H9 (cell line): ENCODE data around the gene AR. TPM values are rescaled to one million over a fixed set of nuclear protein-coding genes. Genes with fewer than 3 reads are reported as not detected.

Experiments used
- DNase-seq: peaks from one replicate; pipeline ENCODE4 v3.0.0-alpha.2; 2017
- H2AFZ ChIP-seq: one replicate; pipeline ENCODE4 v1.6.1; 2013; ENCODE audit warnings: mild to moderate bottlenecking, low read length, control low read depth, moderate library complexity
- H2AK5ac ChIP-seq: 2 replicates; pipeline ENCODE4 v1.6.1; 2013; ENCODE audit warnings: low read length, control low read depth, mixed read lengths; ENCODE audit not compliant: insufficient read length
- H2BK120ac ChIP-seq: one replicate; pipeline ENCODE4 v1.6.1; 2013; ENCODE audit warnings: low read depth, mild to moderate bottlenecking, low read length, control low read depth, inconsistent platforms; ENCODE audit not compliant: poor library complexity, severe bottlenecking
- H2BK12ac ChIP-seq: 2 replicates; pipeline ENCODE4 v1.6.1; 2013; ENCODE audit warnings: low read length, control low read depth, mixed read lengths, low read depth; ENCODE audit not compliant: insufficient read length
- H2BK15ac ChIP-seq: 2 replicates; pipeline ENCODE4 v1.6.1; 2013; ENCODE audit warnings: low read depth, low read length, control low read depth
- H2BK20ac ChIP-seq: one replicate; pipeline ENCODE4 v1.6.1; 2013; ENCODE audit warnings: low read depth, mild to moderate bottlenecking, low read length, control low read depth, inconsistent platforms; ENCODE audit not compliant: poor library complexity, severe bottlenecking
- H2BK5ac ChIP-seq: 2 replicates; pipeline ENCODE4 v1.6.1; 2013; ENCODE audit warnings: low read length, control low read depth, mixed read lengths; ENCODE audit not compliant: insufficient read length
- H3K14ac ChIP-seq: 2 replicates; pipeline ENCODE4 v1.6.1; 2013; ENCODE audit warnings: low read length, control low read depth; ENCODE audit not compliant: insufficient read depth
- H3K18ac ChIP-seq: 2 replicates; pipeline ENCODE4 v1.6.1; 2013; ENCODE audit warnings: low read depth, mild to moderate bottlenecking, mixed read lengths, low read length, control low read depth; ENCODE audit not compliant: insufficient read length
- H3K23ac ChIP-seq: 2 replicates; pipeline ENCODE4 v1.6.1; 2013; ENCODE audit warnings: low read length, control low read depth, mixed read lengths, low read depth; ENCODE audit not compliant: insufficient read length
- H3K23me2 ChIP-seq: 2 replicates; pipeline ENCODE4 v1.6.1; 2013; ENCODE audit warnings: low read depth, mild to moderate bottlenecking, mixed read lengths, low read length, control low read depth; ENCODE audit not compliant: insufficient read length, poor library complexity, severe bottlenecking
- H3K27ac ChIP-seq: 2 replicates; pipeline ENCODE4 v1.5.1; 2013; ENCODE audit warnings: low read length, control low read depth, mixed read lengths, low read depth; ENCODE audit not compliant: insufficient read length
- H3K27me3 ChIP-seq: 2 replicates; pipeline ENCODE4 v1.6.1; 2013; ENCODE audit warnings: low read length, control low read depth, inconsistent platforms; ENCODE audit not compliant: insufficient read depth
- H3K4ac ChIP-seq: 2 replicates; pipeline ENCODE4 v1.6.1; 2013; ENCODE audit warnings: low read depth, mild to moderate bottlenecking, control low read depth, inconsistent platforms, low read length, moderate library complexity
- H3K4me1 ChIP-seq: 2 replicates; pipeline ENCODE4 v1.6.1; 2013; ENCODE audit warnings: low read length, control low read depth, inconsistent platforms; ENCODE audit not compliant: insufficient read depth
- H3K4me2 ChIP-seq: 2 replicates; pipeline ENCODE4 v1.6.1; 2013; ENCODE audit warnings: low read length, control low read depth, mixed read lengths; ENCODE audit not compliant: insufficient read length, insufficient read depth
- H3K56ac ChIP-seq: 2 replicates; pipeline ENCODE4 v1.6.1; 2013; ENCODE audit warnings: low read depth, mild to moderate bottlenecking, mixed read lengths, low read length, control low read depth; ENCODE audit not compliant: insufficient read length
- H3K79me1 ChIP-seq: 2 replicates; pipeline ENCODE4 v1.6.1; 2013; ENCODE audit warnings: low read depth, mild to moderate bottlenecking, moderate library complexity, low read length, control low read depth, inconsistent platforms; ENCODE audit not compliant: insufficient read depth, poor library complexity, severe bottlenecking
- H3K79me2 ChIP-seq: 2 replicates; pipeline ENCODE4 v1.6.1; 2013; ENCODE audit warnings: low read length, control low read depth, inconsistent platforms; ENCODE audit not compliant: insufficient read depth
- H3K9ac ChIP-seq: 2 replicates; pipeline ENCODE4 v1.6.1; 2013; ENCODE audit warnings: low read length, control low read depth, mixed read lengths; ENCODE audit not compliant: insufficient read length; ENCODE audit errors: extremely low read depth
- H3K9me3 ChIP-seq: one replicate; pipeline ENCODE4 v1.6.1; 2013; ENCODE audit warnings: low read depth, low read length, inconsistent platforms; ENCODE audit not compliant: control insufficient read depth
- H3T11ph ChIP-seq: one replicate; pipeline ENCODE4 v1.6.1; 2013; ENCODE audit warnings: mild to moderate bottlenecking, low read length, control low read depth, inconsistent platforms
- H4K20me1 ChIP-seq: one replicate; pipeline ENCODE4 v1.6.1; 2013; ENCODE audit not compliant: control insufficient read depth, insufficient read length, insufficient read depth
- H4K5ac ChIP-seq: 2 replicates; pipeline ENCODE4 v1.6.1; 2013; ENCODE audit warnings: low read depth, mild to moderate bottlenecking, mixed read lengths, low read length, control low read depth; ENCODE audit not compliant: insufficient read length
- H4K8ac ChIP-seq: replicated peaks from 2 replicates; pipeline ENCODE4 v1.6.1; 2013; ENCODE audit warnings: low read length, control low read depth, mixed read lengths, low read depth; ENCODE audit not compliant: insufficient read length
- H4K91ac ChIP-seq: 2 replicates; pipeline ENCODE4 v1.6.1; 2013; ENCODE audit warnings: low read depth, mild to moderate bottlenecking, moderate library complexity, mixed read lengths, low read length, control low read depth; ENCODE audit not compliant: insufficient read length
- H3K27ac Mint-ChIP-seq, 3 experiments: 2 replicates in 2 of 3; 3 replicates in 1 of 3; pipeline ENCODE4 v1.8.0; 2020 to 2021; ENCODE audit warnings: mixed read lengths in 3 of 3, mild to moderate bottlenecking in 1 of 3, moderate library complexity in 1 of 3
- H3K27me3 Mint-ChIP-seq: 2 replicates; pipeline ENCODE4 v1.8.0; 2021; ENCODE audit warnings: low read depth, mild to moderate bottlenecking, moderate library complexity, mixed read lengths
- H3K36me3 Mint-ChIP-seq, 3 experiments: 2 replicates in 2 of 3; 3 replicates in 1 of 3; pipeline ENCODE4 v1.8.0; 2020 to 2021; ENCODE audit warnings: low read depth in 3 of 3, mixed read lengths in 3 of 3; ENCODE audit not compliant: insufficient read depth in 1 of 3
- H3K4me1 Mint-ChIP-seq, 2 experiments: 2 replicates each; pipeline ENCODE4 v1.8.0; 2020; ENCODE audit warnings: mixed read lengths in 2 of 2
- H3K4me3 Mint-ChIP-seq, 2 experiments: 2 replicates in 1 of 2; 3 replicates in 1 of 2; pipeline ENCODE4 v1.8.0; 2020 to 2021; ENCODE audit warnings: mild to moderate bottlenecking in 2 of 2, mixed read lengths in 2 of 2, moderate library complexity in 1 of 2
- H3K9me3 Mint-ChIP-seq, 2 experiments: 2 replicates in 1 of 2; 3 replicates in 1 of 2; pipeline ENCODE4 v1.8.0; 2020; ENCODE audit warnings: mild to moderate bottlenecking in 2 of 2, mixed read lengths in 2 of 2, moderate library complexity in 1 of 2
- CTCF ChIP-seq: fragments of 200-600 bp; sonication (generic); conservative IDR thresholded peaks from 3 replicates; pipeline ENCODE4 v1.8.0; 2021; ENCODE audit warnings: antibody characterized with exemption, mild to moderate bottlenecking
- WGBS: extraction: QIAGEN DNeasy Blood & Tissue Kit; methylation state at CpG from one replicate; pipeline ENCODE4 v1.1.7; 2013; ENCODE audit warnings: missing lambda C conversion rate, low lambda C conversion rate, mixed read lengths; ENCODE audit not compliant: insufficient read length; ENCODE audit errors: extremely low coverage; 5-methylcytosine and 5-hydroxymethylcytosine counted together
- total RNA-seq: library from RNA; stranded (reverse); gene quantifications from 2 replicates; pipeline ENCODE4 v1.2.1, GENCODE V29; 2021

AR gene
- total RNA-seq, 1 experiment from 2014 or later, result 3.5 TPM

- Histone ChIP-seq H2BK20ac (no peak overlapping the region), H2AFZ (no peak overlapping the region), H4K5ac (no peak overlapping the region), H2BK12ac (no peak overlapping the region), H2AK5ac (no peak overlapping the region), H3K4me2 (no peak overlapping the region), H3K23me2 (no peaks in the 10 kb centered on the region), H3K27me3 (no peaks in the 10 kb centered on the region), H2BK120ac (no peak overlapping the region), H3K4ac (no peak overlapping the region), H4K20me1 (no peaks in the 10 kb centered on the region), H3K79me2 (no peaks in the 10 kb centered on the region), H2BK15ac (no peak overlapping the region), H3K23ac (no peak overlapping the region), H3K27ac (no peak overlapping the region), H3K18ac (no peak overlapping the region), H3K56ac (no peak overlapping the region), H4K8ac (no peak overlapping the region), H3K79me1 (no peaks in the 10 kb centered on the region), H4K91ac (no peak overlapping the region), H2BK5ac (no peak overlapping the region), H3T11ph (no peak overlapping the region), H3K9me3 (peaks cover 52% of the 10 kb centered on the region), H3K9ac (no peak overlapping the region), H3K4me1 (no peaks in the 10 kb centered on the region), H3K14ac (no peak overlapping the region)
- H3K27me3 Mint-ChIP-seq, result no peaks in the 10 kb centered on the region
- no peak overlapping the region for H3K27ac Mint-ChIP-seq
- no peaks in the 10 kb centered on the region for H3K4me1 Mint-ChIP-seq
- peaks cover 63 to 64% of the 10 kb centered on the region in 2 experiments for H3K9me3 Mint-ChIP-seq
- TF ChIP-seq CTCF, result no peak
- WGBS, result no CpG with 5 or more reads among the region's 4 CpGs
- H3K36me3 Mint-ChIP-seq, result peaks cover 17 to 19% (median 18%) of the 10 kb centered on the region in 3 experiments; a peak in 6 of 7 replicates
- DNase-seq, result no peak
- no peak overlapping the region for H3K4me3 Mint-ChIP-seq
Observed at GRCh38 chrX:67684136-67684535, 140.3 kb downstream of the AR start.
